ENCODE results near the gene AFAP1L1. TPM values are rescaled to one million over a fixed set of nuclear protein-coding genes. Genes with fewer than 3 reads are reported as not detected.

AFAP1L1 gene
- total and polyA plus RNA-seq, 3 donors from 2014 or later = 10.4 to 12.6 (median 11.9) TPM

DNA sequence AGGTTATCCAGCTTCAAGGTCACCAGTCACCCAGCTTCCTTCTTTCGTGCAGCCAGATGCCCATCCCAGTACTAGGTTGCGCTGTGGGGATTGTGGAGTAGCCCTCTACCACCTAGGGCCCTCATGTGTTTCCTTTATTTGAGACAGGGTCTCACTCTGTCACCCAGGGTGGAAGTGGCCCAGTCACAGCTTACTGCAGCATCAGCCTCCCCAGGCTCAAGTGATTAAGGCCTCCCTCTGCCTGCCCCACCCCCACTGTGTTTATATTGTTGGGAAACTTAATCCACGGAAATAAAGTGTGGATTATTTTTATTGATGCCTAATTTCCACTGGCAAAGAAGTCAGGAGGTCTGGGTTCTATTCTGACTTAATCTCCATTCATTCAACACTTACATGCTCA, 103.1 kb downstream of the AFAP1L1 start:
- H3K9me3 ChIP-seq = no peaks in the 10 kb centered on the region
- H3K4me1 ChIP-seq = peaks cover 26% of the 10 kb centered on the region
- no peak overlapping the region for H3K27ac ChIP-seq
- H3K36me3 ChIP-seq (ENCODE audit: low read depth, missing control alignments) = no peaks in the 10 kb centered on the region
- intact Hi-C loops (cut with DNase I; ENCODE audit: low total_unique reads) = no loop called here
- H3K27me3 ChIP-seq = no peaks in the 10 kb centered on the region
- DNase-seq = no peak
- H3K4me3 ChIP-seq = no peak overlapping the region
- TF ChIP-seq, protein P1, sequence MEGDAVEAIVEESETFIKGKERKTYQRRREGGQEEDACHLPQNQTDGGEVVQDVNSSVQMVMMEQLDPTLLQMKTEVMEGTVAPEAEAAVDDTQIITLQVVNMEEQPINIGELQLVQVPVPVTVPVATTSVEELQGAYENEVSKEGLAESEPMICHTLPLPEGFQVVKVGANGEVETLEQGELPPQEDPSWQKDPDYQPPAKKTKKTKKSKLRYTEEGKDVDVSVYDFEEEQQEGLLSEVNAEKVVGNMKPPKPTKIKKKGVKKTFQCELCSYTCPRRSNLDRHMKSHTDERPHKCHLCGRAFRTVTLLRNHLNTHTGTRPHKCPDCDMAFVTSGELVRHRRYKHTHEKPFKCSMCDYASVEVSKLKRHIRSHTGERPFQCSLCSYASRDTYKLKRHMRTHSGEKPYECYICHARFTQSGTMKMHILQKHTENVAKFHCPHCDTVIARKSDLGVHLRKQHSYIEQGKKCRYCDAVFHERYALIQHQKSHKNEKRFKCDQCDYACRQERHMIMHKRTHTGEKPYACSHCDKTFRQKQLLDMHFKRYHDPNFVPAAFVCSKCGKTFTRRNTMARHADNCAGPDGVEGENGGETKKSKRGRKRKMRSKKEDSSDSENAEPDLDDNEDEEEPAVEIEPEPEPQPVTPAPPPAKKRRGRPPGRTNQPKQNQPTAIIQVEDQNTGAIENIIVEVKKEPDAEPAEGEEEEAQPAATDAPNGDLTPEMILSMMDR (IDR thresholded peaks at IDR 0.05) = no peak
- TF ChIP-seq POLR2A (IDR thresholded peaks at IDR 0.05) = no peak
- 74 to 80% methylated on average over 3 of the region's 3 CpGs for WGBS, 2 donors

DNA sequence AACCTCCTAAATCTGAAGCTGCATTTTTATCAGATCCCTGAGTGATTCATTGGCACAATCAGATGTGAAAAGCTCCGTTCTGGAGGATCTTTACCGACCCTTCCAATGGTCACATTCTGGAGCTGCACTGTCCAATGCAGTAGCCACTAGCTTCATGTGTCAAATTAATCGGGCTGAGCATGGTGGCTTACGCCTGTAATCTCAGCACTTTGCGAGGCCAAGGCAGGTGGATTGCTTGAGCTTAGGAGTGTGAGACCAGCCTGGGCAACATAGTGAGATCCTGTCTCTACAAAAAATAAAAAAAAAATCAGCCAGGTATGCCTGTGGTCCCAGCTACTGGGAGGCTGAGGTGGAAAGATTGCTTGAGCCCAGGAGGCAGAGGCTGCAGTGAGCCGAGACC, 103.8 kb downstream of the AFAP1L1 start:
- Histone ChIP-seq H3K9me3 (no peaks in the 10 kb centered on the region), H3K4me1 (peaks cover 30% of the 10 kb centered on the region), H3K36me3 (ENCODE audit: low read depth, missing control alignments) (no peaks in the 10 kb centered on the region), H3K4me3 (no peak overlapping the region), H3K27ac (no peak overlapping the region), H3K27me3 (no peaks in the 10 kb centered on the region)
- 90 to 91% methylated on average over 6 of the region's 6 CpGs for WGBS, 2 donors
- intact Hi-C loops (cut with DNase I; ENCODE audit: low total_unique reads) = no loop called here
- no peak for DNase-seq
- TF ChIP-seq POLR2A (IDR thresholded peaks at IDR 0.05) = no peak
- TF ChIP-seq, protein P1 (IDR thresholded peaks at IDR 0.05) = no peak

DNA sequence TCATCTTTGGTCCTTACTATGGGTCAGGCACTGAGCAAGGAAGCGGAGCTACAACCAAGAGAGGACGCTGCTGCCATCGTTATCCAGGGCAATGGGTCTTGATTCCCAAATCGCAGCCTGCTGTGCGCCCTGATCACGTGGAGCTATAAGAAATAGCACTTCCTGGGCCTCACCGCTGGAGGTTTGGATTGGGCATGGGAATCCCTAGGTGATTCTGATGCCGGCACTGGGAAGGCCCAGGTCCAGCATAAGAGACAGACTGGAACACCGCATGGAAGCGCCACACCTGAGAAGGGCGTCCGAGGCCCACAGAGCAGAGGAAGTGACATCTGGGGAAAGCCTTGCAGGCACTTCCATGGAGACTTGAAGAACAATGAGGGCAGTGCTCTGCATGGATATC, 104.4 kb downstream of the AFAP1L1 start:
- H3K27ac ChIP-seq = no peak overlapping the region
- TF ChIP-seq POLR2A (IDR thresholded peaks at IDR 0.05) = no peak
- no peaks in the 10 kb centered on the region for H3K9me3 ChIP-seq
- no peak for DNase-seq
- no peak overlapping the region for H3K4me3 ChIP-seq
- peaks cover 33% of the 10 kb centered on the region for H3K4me1 ChIP-seq
- WGBS, 2 donors = 94 to 95% methylated on average over 12 of the region's 12 CpGs
- H3K27me3 ChIP-seq = no peaks in the 10 kb centered on the region
- H3K36me3 ChIP-seq (ENCODE audit: low read depth, missing control alignments) = no peaks in the 10 kb centered on the region
- intact Hi-C loops (cut with DNase I; ENCODE audit: low total_unique reads) = no loop called here

DNA sequence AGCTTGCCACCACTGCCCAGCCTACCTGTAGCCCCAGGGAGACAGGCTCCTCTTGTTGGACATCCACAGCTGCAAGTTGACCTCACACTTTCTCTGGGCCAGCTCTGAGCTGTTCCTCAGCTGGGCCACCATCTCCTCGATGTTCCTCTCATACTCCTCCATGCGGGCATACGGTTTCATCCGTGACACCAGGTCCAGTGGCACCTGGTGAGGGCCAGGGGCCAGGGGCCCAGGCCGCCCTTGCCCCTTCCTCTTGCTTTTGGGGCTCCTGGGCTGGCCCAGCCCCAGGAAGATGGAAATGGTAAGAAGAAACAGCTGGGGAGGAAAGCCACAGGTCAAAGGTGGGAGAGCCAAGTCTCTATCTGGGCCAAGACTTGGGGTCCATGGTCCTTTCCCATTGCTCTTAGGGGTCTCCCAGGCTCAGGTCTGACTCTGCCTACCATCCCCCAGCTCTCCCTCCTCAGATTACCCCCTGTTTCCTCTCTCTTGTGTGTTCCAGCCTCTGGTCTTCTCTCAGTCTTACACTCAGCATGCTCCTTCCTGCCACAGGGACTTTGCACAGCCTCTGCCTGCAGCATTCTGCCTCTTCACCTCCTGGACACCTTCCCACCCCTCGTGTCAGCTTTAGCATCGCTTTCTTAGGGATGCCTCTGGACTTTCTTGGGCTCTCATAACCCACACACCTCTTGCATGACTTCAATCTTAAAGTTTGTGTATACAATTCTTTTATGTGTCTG, 105.2 kb downstream of the AFAP1L1 start:
- intact Hi-C loops (cut with DNase I; ENCODE audit: low total_unique reads) = no loop called here
- H3K4me3 ChIP-seq = no peak overlapping the region
- H3K27me3 ChIP-seq = no peaks in the 10 kb centered on the region
- 91 to 98% methylated on average over 7 of the region's 7 CpGs for WGBS, 2 donors
- peaks cover 41% of the 10 kb centered on the region for H3K4me1 ChIP-seq
- TF ChIP-seq POLR2A (IDR thresholded peaks at IDR 0.05) = no peak
- TF ChIP-seq, protein P1 (IDR thresholded peaks at IDR 0.05) = no peak
- DNase-seq = no peak
- no peaks in the 10 kb centered on the region for H3K9me3 ChIP-seq
- H3K36me3 ChIP-seq (ENCODE audit: low read depth, missing control alignments) = no peaks in the 10 kb centered on the region
- peak overlapping the region in 1 of 2 donors; percentile 91 for H3K27ac ChIP-seq

DNA sequence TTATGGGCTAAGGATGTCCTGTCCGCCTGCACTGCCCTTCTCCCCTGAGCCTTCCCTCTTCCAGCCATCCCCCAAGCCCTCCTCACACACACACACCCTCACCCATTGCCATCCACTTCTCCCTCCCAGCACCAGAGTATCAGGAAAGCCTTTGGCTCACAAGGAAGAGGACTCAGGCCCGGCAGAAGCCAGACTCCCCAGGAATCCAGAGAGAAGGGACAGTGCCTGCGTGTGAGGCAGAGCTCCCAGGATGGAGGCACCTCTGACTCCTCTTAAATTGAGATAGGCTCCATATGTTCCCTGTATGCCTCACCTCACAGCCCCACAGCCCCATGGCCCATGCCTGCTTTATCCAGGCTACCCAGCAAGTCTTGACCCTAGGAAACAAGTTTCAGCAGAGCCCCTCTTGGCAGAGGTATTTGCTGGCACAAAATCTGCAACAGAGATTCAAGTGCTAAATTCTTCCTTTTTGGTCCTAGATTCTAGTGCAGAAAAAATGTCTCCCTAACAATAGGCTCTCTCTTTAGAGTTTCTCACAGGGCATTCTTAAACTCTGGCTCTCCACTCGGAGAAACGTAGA, 106.7 kb downstream of the AFAP1L1 start:
- TF ChIP-seq POLR2A (IDR thresholded peaks at IDR 0.05) = no peak
- TF ChIP-seq, protein P1 (IDR thresholded peaks at IDR 0.05) = no peak
- DNase-seq = no peak

More for the DNA sequence above, 106.7 kb downstream of the AFAP1L1 start:
- intact Hi-C loops (cut with DNase I; ENCODE audit: low total_unique reads) = no loop called here
- Histone ChIP-seq H3K27me3 (no peaks in the 10 kb centered on the region), H3K9me3 (no peaks in the 10 kb centered on the region), H3K36me3 (ENCODE audit: low read depth, missing control alignments) (no peaks in the 10 kb centered on the region), H3K27ac (peak overlapping the region; percentile 78 to 91), H3K4me1 (peaks cover 51% of the 10 kb centered on the region), H3K4me3 (no peak overlapping the region)
- 33 to 45% methylated on average over 5 of the region's 5 CpGs for WGBS, 2 donors
